PC-3 (cell line): ENCODE measurements around the gene ATP13A4.

Source experiments
- EZH2 ChIP-seq: fragments of 300-600 bp; sonication (generic); IDR thresholded peaks from one replicate; pipeline ENCODE4 v1.6.1; 2017; ENCODE audit warnings: antibody characterized with exemption, mild to moderate bottlenecking, low read length; ENCODE audit not compliant: unreplicated experiment
- TF ChIP-seq, protein P1 (sequence below): fragments of 300-600 bp; sonication (generic); conservative IDR thresholded peaks from 2 replicates; pipeline ENCODE4 v1.5.1; 2017; ENCODE audit warnings: antibody characterized with exemption, low read depth, mild to moderate bottlenecking, low read length

DNA sequence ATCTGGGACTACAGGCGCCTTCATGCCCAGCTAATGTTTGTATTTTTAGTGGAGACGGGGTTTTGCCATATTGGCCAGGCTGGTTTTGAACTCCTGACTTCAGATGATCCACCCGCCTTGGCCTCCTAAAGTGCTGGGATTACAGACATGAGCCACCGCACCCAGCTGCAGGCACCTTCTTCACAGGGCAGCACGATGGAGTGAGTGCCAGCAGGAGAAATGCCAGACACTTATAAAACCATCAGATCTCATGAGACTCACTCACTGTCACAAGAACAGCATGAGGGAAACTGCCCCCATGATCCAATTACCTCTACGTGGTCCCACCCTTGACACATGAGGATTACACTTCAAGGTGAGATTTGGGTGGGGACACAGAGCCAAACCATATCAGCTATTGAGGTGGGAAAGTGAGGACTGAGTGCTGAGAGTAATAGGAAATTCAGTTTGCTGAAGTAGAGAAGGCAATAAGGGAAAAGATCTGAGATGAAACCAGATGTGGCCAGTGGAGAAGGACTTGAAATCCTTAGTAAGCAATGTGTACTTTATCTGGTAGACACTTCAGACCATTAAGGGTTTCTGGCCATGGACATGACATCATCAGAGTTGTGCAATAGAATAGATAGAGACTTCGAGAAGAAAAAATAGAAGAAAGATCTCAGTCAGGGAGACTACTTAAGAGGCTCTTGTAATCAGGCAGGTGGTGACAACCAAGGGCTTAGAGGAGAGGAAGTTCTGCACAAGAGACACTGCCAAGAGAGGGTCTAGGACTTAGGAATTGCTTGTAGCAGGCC is 158.0 kb downstream of the ATP13A4 start:
- TF ChIP-seq, protein P1, sequence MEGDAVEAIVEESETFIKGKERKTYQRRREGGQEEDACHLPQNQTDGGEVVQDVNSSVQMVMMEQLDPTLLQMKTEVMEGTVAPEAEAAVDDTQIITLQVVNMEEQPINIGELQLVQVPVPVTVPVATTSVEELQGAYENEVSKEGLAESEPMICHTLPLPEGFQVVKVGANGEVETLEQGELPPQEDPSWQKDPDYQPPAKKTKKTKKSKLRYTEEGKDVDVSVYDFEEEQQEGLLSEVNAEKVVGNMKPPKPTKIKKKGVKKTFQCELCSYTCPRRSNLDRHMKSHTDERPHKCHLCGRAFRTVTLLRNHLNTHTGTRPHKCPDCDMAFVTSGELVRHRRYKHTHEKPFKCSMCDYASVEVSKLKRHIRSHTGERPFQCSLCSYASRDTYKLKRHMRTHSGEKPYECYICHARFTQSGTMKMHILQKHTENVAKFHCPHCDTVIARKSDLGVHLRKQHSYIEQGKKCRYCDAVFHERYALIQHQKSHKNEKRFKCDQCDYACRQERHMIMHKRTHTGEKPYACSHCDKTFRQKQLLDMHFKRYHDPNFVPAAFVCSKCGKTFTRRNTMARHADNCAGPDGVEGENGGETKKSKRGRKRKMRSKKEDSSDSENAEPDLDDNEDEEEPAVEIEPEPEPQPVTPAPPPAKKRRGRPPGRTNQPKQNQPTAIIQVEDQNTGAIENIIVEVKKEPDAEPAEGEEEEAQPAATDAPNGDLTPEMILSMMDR: no peak
- TF ChIP-seq EZH2: no peak
